ENCODE measurements around the gene ABCB1.

DNA sequence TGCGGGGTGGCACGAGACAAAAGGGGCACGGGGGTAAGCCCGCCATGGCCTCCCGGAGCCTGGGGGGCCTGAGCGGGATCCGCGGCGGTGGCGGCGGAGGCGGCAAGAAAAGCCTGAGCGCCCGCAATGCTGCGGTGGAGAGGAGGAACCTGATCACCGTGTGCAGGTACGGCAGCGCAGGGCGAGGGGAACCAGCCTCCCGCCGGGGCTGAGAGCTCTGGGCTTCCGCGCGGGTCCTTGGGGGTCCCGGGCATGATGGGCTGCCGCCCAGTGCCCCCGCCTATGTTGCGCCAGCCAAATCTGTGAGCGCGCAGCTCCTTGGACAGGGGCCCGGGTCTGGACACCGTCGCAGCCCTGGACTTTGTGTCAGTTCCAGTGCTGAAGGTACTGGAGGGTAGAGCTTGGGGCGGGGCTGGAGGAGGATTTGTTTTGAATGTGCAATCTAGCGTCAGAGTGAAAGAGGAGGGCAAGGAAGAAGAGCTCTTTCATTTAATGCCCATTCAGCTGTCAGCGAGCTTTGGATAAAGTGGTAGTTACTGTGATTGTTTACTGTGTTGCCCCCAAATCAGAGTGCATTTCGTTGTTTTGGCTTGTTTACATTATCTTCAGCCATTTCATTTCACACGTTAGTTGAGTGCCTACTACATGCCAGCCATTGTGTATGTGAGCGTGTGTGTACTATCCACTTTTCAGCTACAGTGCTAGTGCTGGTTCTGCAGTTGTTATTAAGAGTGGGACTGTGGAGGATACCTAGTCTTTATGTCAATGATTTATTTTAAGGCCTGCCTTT lies 28.3 kb upstream of the ABCB1 start:
- TF ChIP-seq, protein P1, sequence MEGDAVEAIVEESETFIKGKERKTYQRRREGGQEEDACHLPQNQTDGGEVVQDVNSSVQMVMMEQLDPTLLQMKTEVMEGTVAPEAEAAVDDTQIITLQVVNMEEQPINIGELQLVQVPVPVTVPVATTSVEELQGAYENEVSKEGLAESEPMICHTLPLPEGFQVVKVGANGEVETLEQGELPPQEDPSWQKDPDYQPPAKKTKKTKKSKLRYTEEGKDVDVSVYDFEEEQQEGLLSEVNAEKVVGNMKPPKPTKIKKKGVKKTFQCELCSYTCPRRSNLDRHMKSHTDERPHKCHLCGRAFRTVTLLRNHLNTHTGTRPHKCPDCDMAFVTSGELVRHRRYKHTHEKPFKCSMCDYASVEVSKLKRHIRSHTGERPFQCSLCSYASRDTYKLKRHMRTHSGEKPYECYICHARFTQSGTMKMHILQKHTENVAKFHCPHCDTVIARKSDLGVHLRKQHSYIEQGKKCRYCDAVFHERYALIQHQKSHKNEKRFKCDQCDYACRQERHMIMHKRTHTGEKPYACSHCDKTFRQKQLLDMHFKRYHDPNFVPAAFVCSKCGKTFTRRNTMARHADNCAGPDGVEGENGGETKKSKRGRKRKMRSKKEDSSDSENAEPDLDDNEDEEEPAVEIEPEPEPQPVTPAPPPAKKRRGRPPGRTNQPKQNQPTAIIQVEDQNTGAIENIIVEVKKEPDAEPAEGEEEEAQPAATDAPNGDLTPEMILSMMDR (IDR thresholded peaks at IDR 0.05; ENCODE audit: borderline replicate concordance, extremely low read depth, low read length, poor library complexity, severe bottlenecking): no peak
- no peak for TF ChIP-seq EZH2 (IDR thresholded peaks at IDR 0.05; ENCODE audit: borderline replicate concordance, low read depth, low read length, severe bottlenecking)

Data from DND-41 (cell line).